Neutrophil (primary cell): ENCODE measurements around the gene PXDC1.

ENCODE experiments used
- H3K27ac ChIP-seq: fragments of 200-600 bp; sonication (generic); 2 replicates; pipeline ENCODE4 v1.5.1; 2016; ENCODE audit warnings: mild to moderate bottlenecking, moderate library complexity
- H3K27me3 ChIP-seq: fragments of 200-600 bp; sonication (generic); 2 replicates; pipeline ENCODE4 v1.6.0; 2016; ENCODE audit warnings: mild to moderate bottlenecking
- H3K36me3 ChIP-seq: fragments of 200-600 bp; sonication (generic); 2 replicates; pipeline ENCODE4 v1.5.1; 2017
- H3K4me1 ChIP-seq, 2 experiments: fragments of 200-600 bp in 1 of 2; sonication (generic) in 1 of 2; 1 replicate in 1 of 2; 2 replicates in 1 of 2; pipeline versions ENCODE4 v1.5.1 to v1.6.1; 2013 to 2016; ENCODE audit warnings: low read depth in 1 of 2, low read length in 1 of 2, mild to moderate bottlenecking in 1 of 2, moderate library complexity in 1 of 2; ENCODE audit not compliant: control insufficient read depth in 1 of 2, insufficient read depth in 1 of 2
- H3K4me3 ChIP-seq, 2 experiments: fragments of 200-600 bp in 1 of 2; sonication (generic) in 1 of 2; 1 replicate in 1 of 2; 2 replicates in 1 of 2; pipeline ENCODE4 v1.5.1; 2013 to 2016; ENCODE audit warnings: low read depth in 1 of 2, low read length in 1 of 2, mild to moderate bottlenecking in 1 of 2, moderate library complexity in 1 of 2
- H3K9me3 ChIP-seq: fragments of 200-600 bp; sonication (generic); 2 replicates; pipeline ENCODE4 v1.5.1; 2016
- CTCF ChIP-seq: fragments of 200-600 bp; sonication (generic); IDR thresholded peaks from 2 replicates; pipeline ENCODE4 v1.5.1; 2016; ENCODE audit warnings: antibody characterized with exemption

PXDC1 gene

GRCh38 chr6:3778701-3779573, 27.4 kb upstream of the PXDC1 start:
- Histone ChIP-seq H3K27ac (no peak overlapping the region), H3K4me3 (no peak overlapping the region), H3K4me1 (no peaks in the 10 kb centered on the region), H3K27me3 (no peaks in the 10 kb centered on the region), H3K9me3 (no peaks in the 10 kb centered on the region), H3K36me3 (no peaks in the 10 kb centered on the region)
- TF ChIP-seq CTCF = no peak

GRCh38 chr6:3777730-3778461, 26.4 kb upstream of the PXDC1 start:
- H3K27me3 ChIP-seq = no peaks in the 10 kb centered on the region
- no peaks in the 10 kb centered on the region for H3K4me1 ChIP-seq
- no peak overlapping the region for H3K4me3 ChIP-seq
- H3K27ac ChIP-seq = no peak overlapping the region
- TF ChIP-seq CTCF = no peak
- H3K9me3 ChIP-seq = no peaks in the 10 kb centered on the region
- H3K36me3 ChIP-seq = no peaks in the 10 kb centered on the region

GRCh38 chr6:3776881-3777507, 25.5 kb upstream of the PXDC1 start:
- H3K27me3 ChIP-seq = peaks cover 7% of the 10 kb centered on the region
- H3K4me1 ChIP-seq = no peaks in the 10 kb centered on the region
- no peak overlapping the region for H3K27ac ChIP-seq
- no peaks in the 10 kb centered on the region for H3K36me3 ChIP-seq
- TF ChIP-seq CTCF = no peak
- no peak overlapping the region for H3K4me3 ChIP-seq
- H3K9me3 ChIP-seq = no peaks in the 10 kb centered on the region

- no peaks in the 10 kb centered on the region for H3K4me1 ChIP-seq
- no peaks in the 10 kb centered on the region for H3K9me3 ChIP-seq
- H3K27me3 ChIP-seq = peaks cover 16% of the 10 kb centered on the region
- no peaks in the 10 kb centered on the region for H3K36me3 ChIP-seq
- no peak overlapping the region for H3K27ac ChIP-seq
- TF ChIP-seq CTCF = no peak
- H3K4me3 ChIP-seq = no peak overlapping the region
These were observed 24.3 kb upstream of the PXDC1 start for GRCh38 chr6:3775847-3776246.

- Histone ChIP-seq H3K4me3 (no peak overlapping the region), H3K36me3 (no peaks in the 10 kb centered on the region), H3K27me3 (peaks cover 17% of the 10 kb centered on the region), H3K9me3 (no peaks in the 10 kb centered on the region), H3K27ac (no peak overlapping the region), H3K4me1 (no peaks in the 10 kb centered on the region)
- no peak for TF ChIP-seq CTCF
These were observed 23.9 kb upstream of the PXDC1 start for GRCh38 chr6:3775386-3775785.
